Calu3 (cell line): ENCODE data around the gene ZDHHC18. TPM values are rescaled to one million over a fixed set of nuclear protein-coding genes. Genes with fewer than 3 reads are reported as not detected.
"Not testable (repeated sequence)": the region's sequence is repeated elsewhere in the genome, so short reads cannot be mapped to it uniquely, and the experiment has no call there.

Source experiments
- BruUV-seq: library from RNA; stranded (reverse); fragments of 400-500 nt; replicated peaks from 2 replicates; lab custom pipeline; 2021; lab: Mats Ljungman, UMichigan
- CTCF ChIA-PET: fragments of 300-600 bp; sonication (Branson Sonifier 250); formaldehyde crosslinking; loops from one replicate; lab custom pipeline; 2022; ENCODE audit warnings: antibody characterized with exemption; lab: Charles Lee
- DNase-seq: peaks from one replicate; pipeline ENCODE4 v3.0.0; 2022
- H3K27ac Mint-ChIP-seq: one replicate; pipeline ENCODE4 v1.8.0; 2022; ENCODE audit warnings: mixed read lengths; ENCODE audit not compliant: unreplicated experiment
- H3K27me3 Mint-ChIP-seq: one replicate; pipeline ENCODE4 v1.8.0; 2022; ENCODE audit warnings: mixed read lengths; ENCODE audit not compliant: unreplicated experiment
- H3K36me3 Mint-ChIP-seq: one replicate; pipeline ENCODE4 v1.8.0; 2022; ENCODE audit warnings: mild to moderate bottlenecking, moderate library complexity, mixed read lengths; ENCODE audit not compliant: insufficient read depth, unreplicated experiment
- H3K4me1 Mint-ChIP-seq: one replicate; pipeline ENCODE4 v1.8.0; 2022; ENCODE audit warnings: mild to moderate bottlenecking, low read depth, mixed read lengths; ENCODE audit not compliant: unreplicated experiment
- H3K4me3 Mint-ChIP-seq: one replicate; pipeline ENCODE4 v1.8.0; 2022; ENCODE audit warnings: mild to moderate bottlenecking, low read depth, moderate library complexity, mixed read lengths; ENCODE audit not compliant: unreplicated experiment
- H3K9me3 Mint-ChIP-seq: one replicate; pipeline ENCODE4 v1.8.0; 2022; ENCODE audit warnings: low read depth, mixed read lengths; ENCODE audit not compliant: unreplicated experiment
- CTCF ChIP-seq: fragments of 200-600 bp; IDR thresholded peaks from one replicate; pipeline ENCODE4 v1.8.0; 2022; ENCODE audit warnings: antibody characterized with exemption; ENCODE audit not compliant: unreplicated experiment
- intact Hi-C: fragments of 100-400 bp; cut with micrococcal nuclease; formaldehyde crosslinking; loops from one replicate; pipeline ENCODE4 v1.10.0; 2022; ENCODE audit not compliant: unreplicated experiment
- total RNA-seq: library from RNA; stranded (reverse); gene quantifications from 2 replicates; pipeline ENCODE4 v1.2.3, GENCODE V29; 2022

The ZDHHC18 gene
- total RNA-seq, 1 experiment from 2014 or later, result 21.8 TPM

- CTCF ChIA-PET, result interaction anchor here (1.5 kb wide), 1 partner anchor 11 kb away, joined by 8 read pairs; no protein-coding TSS in a partner anchor
- intact Hi-C loops, result loop anchor here (2.0 kb wide), 1 partner anchor 69 kb away; no protein-coding TSS in a partner anchor
- not testable (repeated sequence) for H3K27me3 Mint-ChIP-seq, H3K27ac Mint-ChIP-seq, H3K4me1 Mint-ChIP-seq, H3K36me3 Mint-ChIP-seq, H3K4me3 Mint-ChIP-seq, H3K9me3 Mint-ChIP-seq, BruUV-seq
- TF ChIP-seq CTCF, result peak; percentile 64
- peak; percentile 70 for DNase-seq
Measured at GRCh38 chr1:26810105-26810504, 16.4 kb upstream of the ZDHHC18 start.

GRCh38 chr1:26811057-26811456, 15.4 kb upstream of the ZDHHC18 start:
- Mint-ChIP-seq H3K27ac (no peak overlapping the region), H3K4me1 (no peaks in the 10 kb centered on the region), H3K36me3 (no peaks in the 10 kb centered on the region), H3K9me3 (no peaks in the 10 kb centered on the region), H3K27me3 (no peaks in the 10 kb centered on the region), H3K4me3 (no peak overlapping the region)
- no peak for TF ChIP-seq CTCF
- intact Hi-C loops, result loop anchor here (2.0 kb wide), 1 partner anchor 68 kb away; no protein-coding TSS in a partner anchor
- CTCF ChIA-PET, result interaction anchor here (1.2 to 1.3 kb wide), 2 partner anchors 14 to 38 kb away, joined by 3 to 4 read pairs; no protein-coding TSS in a partner anchor
- DNase-seq, result no peak
- BruUV-seq, result no TSS peak

- TF ChIP-seq CTCF, result no peak
- Mint-ChIP-seq H3K36me3 (no peaks in the 10 kb centered on the region), H3K9me3 (no peaks in the 10 kb centered on the region), H3K4me1 (no peaks in the 10 kb centered on the region), H3K4me3 (no peak overlapping the region), H3K27me3 (no peaks in the 10 kb centered on the region), H3K27ac (no peak overlapping the region)
- intact Hi-C loops, result loop anchor here (2.0 kb wide), 1 partner anchor 67 kb away; no protein-coding TSS in a partner anchor
- no peak for DNase-seq
- BruUV-seq, result no TSS peak
- CTCF ChIA-PET, result interaction anchor here (0.6 to 1.3 kb wide), 3 partner anchors 13 to 697 kb away, joined by 3 to 4 read pairs (median 3); no protein-coding TSS in a partner anchor
Measured at GRCh38 chr1:26811708-26812107, 14.8 kb upstream of the ZDHHC18 start.

GRCh38 chr1:26814377-26814776, 12.1 kb upstream of the ZDHHC18 start:
- CTCF ChIA-PET, result interaction anchor here (0.6 kb wide), 1 partner anchor 15 kb away, joined by 3 read pairs; no protein-coding TSS in a partner anchor
- no peaks in the 10 kb centered on the region for H3K9me3 Mint-ChIP-seq
- intact Hi-C loops, result no loop called here
- TF ChIP-seq CTCF, result no peak
- no peaks in the 10 kb centered on the region for H3K4me1 Mint-ChIP-seq
- no peaks in the 10 kb centered on the region for H3K36me3 Mint-ChIP-seq
- H3K27ac Mint-ChIP-seq, result no peak overlapping the region
- no peak overlapping the region for H3K4me3 Mint-ChIP-seq
- BruUV-seq, result no TSS peak
- no peak for DNase-seq
- no peaks in the 10 kb centered on the region for H3K27me3 Mint-ChIP-seq
